LNCAP (cell line): ENCODE measurements around the gene MX2.

Experiments used
- CTCF ChIP-seq: fragments of 450-650 bp; IDR thresholded peaks from 2 replicates; pipeline ENCODE4 v1.5.1; 2017; ENCODE audit warnings: mild to moderate bottlenecking

MX2 gene

GRCh38 chr21:41402231-41402630 is 40.4 kb downstream of the MX2 start:
- no peak for TF ChIP-seq CTCF

GRCh38 chr21:41402796-41403195 is 41.0 kb downstream of the MX2 start:
- TF ChIP-seq CTCF, result no peak

GRCh38 chr21:41403331-41403730 is 41.5 kb downstream of the MX2 start:
- TF ChIP-seq CTCF, result no peak

- no peak for TF ChIP-seq CTCF
These were observed 42.1 kb downstream of the MX2 start for GRCh38 chr21:41403966-41404365.

- no peak for TF ChIP-seq CTCF
These were observed 43.5 kb downstream of the MX2 start for GRCh38 chr21:41405321-41405720.

- no peak for TF ChIP-seq CTCF
These were observed 44.5 kb downstream of the MX2 start for GRCh38 chr21:41406340-41406739.

GRCh38 chr21:41407541-41408460 is 46.0 kb downstream of the MX2 start:
- no peak for TF ChIP-seq CTCF
